Suppressor macrophage treated with lipopolysaccharide for 4 hours (primary cell): Measurements from ENCODE around the gene BBS4.
A peak's percentile ranks its signal among the peaks of the same experiment; 100 is the strongest.
"Not testable (repeated sequence)": the region's sequence is repeated elsewhere in the genome, so short reads cannot be mapped to it uniquely, and the experiment has no call there.

Source experiments
- DNase-seq: peaks from one replicate; pipeline ENCODE4 v3.0.0-alpha.2; 2020

BBS4 gene

GRCh38 chr15:72700076-72700475, 14.1 kb downstream of the BBS4 start:
- DNase-seq = no peak

GRCh38 chr15:72706266-72706665, 20.3 kb downstream of the BBS4 start:
- no peak for DNase-seq

- DNase-seq = not testable (repeated sequence)
Measured at GRCh38 chr15:72708551-72709303, 22.7 kb downstream of the BBS4 start.

GRCh38 chr15:72722071-72722696, 36.2 kb downstream of the BBS4 start:
- DNase-seq = peak; percentile 78

- no peak for DNase-seq
Measured at GRCh38 chr15:72724028-72724427, 38.0 kb downstream of the BBS4 start.

- no peak for DNase-seq
Measured at GRCh38 chr15:72725446-72725845, 39.4 kb downstream of the BBS4 start.

- not testable (repeated sequence) for DNase-seq
Measured at GRCh38 chr15:72725851-72726250, 39.8 kb downstream of the BBS4 start.

- no peak for DNase-seq
Measured at GRCh38 chr15:72727154-72727553, 41.1 kb downstream of the BBS4 start.

- DNase-seq = not testable (repeated sequence)
Measured at GRCh38 chr15:72728249-72728648, 42.2 kb downstream of the BBS4 start.

GRCh38 chr15:72728821-72729220, 42.8 kb downstream of the BBS4 start:
- no peak for DNase-seq

GRCh38 chr15:72732086-72732485, 46.1 kb downstream of the BBS4 start:
- DNase-seq = no peak

GRCh38 chr15:72732516-72732915, 46.5 kb downstream of the BBS4 start:
- no peak for DNase-seq

GRCh38 chr15:72733941-72734738, 48.1 kb downstream of the BBS4 start:
- DNase-seq = no peak

- DNase-seq = no peak
Measured at GRCh38 chr15:72735111-72735510, 49.1 kb downstream of the BBS4 start.

GRCh38 chr15:72737061-72737460, 51.1 kb downstream of the BBS4 start:
- DNase-seq = peak; percentile 8

- no peak for DNase-seq
Measured at GRCh38 chr15:72737723-72738122, 51.7 kb downstream of the BBS4 start.

- DNase-seq = peak; percentile 86
Measured at GRCh38 chr15:72740219-72740618, 54.2 kb downstream of the BBS4 start.

GRCh38 chr15:72749700-72750099, 63.7 kb downstream of the BBS4 start:
- DNase-seq = no peak

GRCh38 chr15:72751751-72752455, 65.9 kb downstream of the BBS4 start:
- peak; percentile 86 for DNase-seq

GRCh38 chr15:72754096-72754495, 68.1 kb downstream of the BBS4 start:
- DNase-seq = no peak

- DNase-seq = peak; percentile 50
Measured at GRCh38 chr15:72758182-72758581, 72.2 kb downstream of the BBS4 start.

- no peak for DNase-seq
Measured at GRCh38 chr15:72760590-72761260, 74.7 kb downstream of the BBS4 start.

- no peak for DNase-seq
Measured at GRCh38 chr15:72764656-72765055, 78.6 kb downstream of the BBS4 start.
